H1 (cell line): Measurements from ENCODE around the gene GNL2. TPM values are rescaled to one million over a fixed set of nuclear protein-coding genes. Genes with fewer than 3 reads are reported as not detected.

Experiments
- CTCF ChIA-PET: fragments of 300-600 bp; sonication (Branson Sonifier 250); formaldehyde crosslinking; loops from one replicate; lab custom pipeline; 2021; ENCODE audit not compliant: partially characterized antibody; lab: Charles Lee
- POLR2A ChIA-PET: fragments of 300-600 bp; sonication (Branson Sonifier 250); formaldehyde crosslinking; loops from one replicate; lab custom pipeline; 2021; ENCODE audit warnings: inconsistent platforms; ENCODE audit not compliant: partially characterized antibody; lab: Charles Lee
- DNase-seq, 2 experiments: peaks; one replicate each; pipeline versions ENCODE4 v3.0.0 to v3.0.0-alpha.2; 2010 to 2022; ENCODE audit warnings: low spot score in 2 of 2, low read depth in 1 of 2, mixed read lengths in 1 of 2
- FAIRE-seq: peaks from 2 replicates; lab custom pipeline; 2011; peaks lifted over from hg19 to GRCh38; lab: Jason Lieb, UNC
- H2AFZ ChIP-seq: 2 replicates; pipeline ENCODE4 v1.8.1; 2012; ENCODE audit warnings: low read length, inconsistent platforms
- H2AK5ac ChIP-seq: 2 replicates; pipeline ENCODE4 v1.6.1; 2013; ENCODE audit warnings: low read depth, low read length
- H2BK120ac ChIP-seq: replicated peaks from 2 replicates; pipeline ENCODE3; 2013; ENCODE audit warnings: low read depth, low read length, inconsistent platforms
- H2BK12ac ChIP-seq: 2 replicates; pipeline ENCODE4 v1.6.1; 2013; ENCODE audit warnings: low read depth, low read length
- H2BK15ac ChIP-seq: 2 replicates; pipeline ENCODE4 v1.6.1; 2013; ENCODE audit warnings: low read length
- H2BK20ac ChIP-seq: 2 replicates; pipeline ENCODE4 v1.6.1; 2013; ENCODE audit warnings: low read length
- H2BK5ac ChIP-seq: 2 replicates; pipeline ENCODE4 v1.6.1; 2013; ENCODE audit warnings: low read depth, low read length
- H3K14ac ChIP-seq: 2 replicates; pipeline ENCODE4 v1.6.1; 2013; ENCODE audit warnings: inconsistent platforms; ENCODE audit not compliant: insufficient read length
- H3K18ac ChIP-seq: 2 replicates; pipeline ENCODE4 v1.6.1; 2013; ENCODE audit warnings: low read length; ENCODE audit errors: extremely low read depth
- H3K23ac ChIP-seq: 2 replicates; pipeline ENCODE4 v1.6.1; 2013; ENCODE audit warnings: inconsistent platforms; ENCODE audit not compliant: insufficient read length
- H3K23me2 ChIP-seq: 2 replicates; pipeline ENCODE4 v1.6.1; 2013; ENCODE audit warnings: low read depth, low read length
- H3K27ac ChIP-seq: 2 replicates; pipeline ENCODE4 v1.6.1; 2011; ENCODE audit warnings: low read depth, low read length, inconsistent platforms
- H3K27me3 ChIP-seq, 4 experiments: replicated peaks in 1 of 4; 1 replicate in 1 of 4; 2 replicates in 3 of 4; pipeline versions ENCODE4 v1.6.1 to v1.8.1; 2011 to 2013; ENCODE audit warnings: low read length in 3 of 4, mild to moderate bottlenecking in 3 of 4, inconsistent platforms in 2 of 4, mixed read lengths in 2 of 4, moderate library complexity in 1 of 4; ENCODE audit not compliant: control insufficient read depth in 3 of 4, insufficient read depth in 3 of 4; ENCODE audit errors: extremely low read depth in 1 of 4
- H3K36me3 ChIP-seq, 4 experiments: 2 replicates each; pipeline versions ENCODE4 v1.6.1 to v1.8.1; 2011 to 2013; ENCODE audit warnings: mild to moderate bottlenecking in 4 of 4, low read length in 3 of 4, moderate library complexity in 2 of 4, control low read depth in 1 of 4, inconsistent platforms in 1 of 4; ENCODE audit not compliant: insufficient read depth in 4 of 4, control insufficient read depth in 2 of 4
- H3K4ac ChIP-seq: replicated peaks from 2 replicates; pipeline ENCODE3; 2013; ENCODE audit warnings: low read length, low read depth, mixed read lengths, inconsistent platforms; ENCODE audit not compliant: insufficient read length
- H3K4me1 ChIP-seq, 4 experiments: replicated peaks in 1 of 4; 1 replicate in 1 of 4; 2 replicates in 3 of 4; pipeline versions ENCODE4 v1.6.1 to v1.8.1; 2011 to 2013; ENCODE audit warnings: low read length in 3 of 4, inconsistent platforms in 2 of 4, mixed read lengths in 1 of 4; ENCODE audit not compliant: insufficient read depth in 4 of 4, control insufficient read depth in 3 of 4
- H3K4me2 ChIP-seq, 2 experiments: 2 replicates each; pipeline versions ENCODE4 v1.6.1 to v1.8.1; 2011 to 2013; ENCODE audit warnings: low read depth in 2 of 2, low read length in 2 of 2, control low read depth in 1 of 2, inconsistent platforms in 1 of 2, mild to moderate bottlenecking in 1 of 2; ENCODE audit not compliant: insufficient read depth in 1 of 2
- H3K4me3 ChIP-seq, 4 experiments: fragments of 200-600, 300-600 bp in 1 of 4; sonication (generic), shearing (Covaris generic), sonication (Bioruptor Twin) in 1 of 4; 2 replicates each; pipeline versions ENCODE4 v1.5.1 to v1.8.1; 2011 to 2016; ENCODE audit warnings: low read length in 4 of 4, low read depth in 3 of 4, control low read depth in 2 of 4, inconsistent platforms in 2 of 4, mild to moderate bottlenecking in 2 of 4, mixed read lengths in 1 of 4, moderate library complexity in 1 of 4; ENCODE audit not compliant: insufficient read depth in 2 of 4; ENCODE audit errors: extremely low read depth in 1 of 4
- H3K56ac ChIP-seq: replicated peaks from 2 replicates; pipeline ENCODE3; 2013; ENCODE audit warnings: low read depth, mild to moderate bottlenecking, mixed read lengths, low read length, inconsistent platforms; ENCODE audit not compliant: insufficient read length
- H3K79me1 ChIP-seq: 2 replicates; pipeline ENCODE4 v1.6.1; 2013; ENCODE audit warnings: low read depth, low read length, control low read depth
- H3K79me2 ChIP-seq, 2 experiments: 2 replicates each; pipeline versions ENCODE4 v1.6.1 to v1.8.1; 2012 to 2013; ENCODE audit warnings: low read length in 2 of 2, mild to moderate bottlenecking in 2 of 2, inconsistent platforms in 1 of 2; ENCODE audit not compliant: insufficient read depth in 2 of 2, control insufficient read depth in 1 of 2
- H3K9ac ChIP-seq, 4 experiments: replicated peaks in 1 of 4; 1 replicate in 1 of 4; 2 replicates in 3 of 4; pipeline versions ENCODE4 v1.6.1 to v1.8.1; 2011 to 2013; ENCODE audit warnings: low read depth in 3 of 4, low read length in 3 of 4, control low read depth in 2 of 4, mild to moderate bottlenecking in 2 of 4, moderate library complexity in 2 of 4, inconsistent platforms in 1 of 4; ENCODE audit errors: extremely low read depth in 1 of 4
- H3K9me3 ChIP-seq, 2 experiments: 2 replicates each; pipeline versions ENCODE4 v1.6.1 to v1.8.1; 2012 to 2013; ENCODE audit warnings: mild to moderate bottlenecking in 2 of 2, moderate library complexity in 2 of 2, control low read depth in 1 of 2, inconsistent platforms in 1 of 2, low read depth in 1 of 2, low read length in 1 of 2, mixed read lengths in 1 of 2; ENCODE audit not compliant: insufficient read depth in 2 of 2
- H4K20me1 ChIP-seq, 2 experiments: replicated peaks in 1 of 2; 2 replicates each; pipeline versions ENCODE3 to v1.8.1; 2011 to 2013; ENCODE audit warnings: inconsistent platforms in 2 of 2, low read length in 2 of 2, mild to moderate bottlenecking in 1 of 2; ENCODE audit not compliant: insufficient read depth in 2 of 2, control insufficient read depth in 1 of 2
- H4K5ac ChIP-seq: 2 replicates; pipeline ENCODE4 v1.6.1; 2013; ENCODE audit warnings: low read length, low read depth, mixed read lengths, inconsistent platforms; ENCODE audit not compliant: insufficient read length
- H4K8ac ChIP-seq: 2 replicates; pipeline ENCODE4 v1.8.0; 2013; ENCODE audit warnings: mild to moderate bottlenecking, moderate library complexity, low read length, inconsistent platforms; ENCODE audit not compliant: insufficient read depth; ENCODE audit errors: extremely low read depth
- H4K91ac ChIP-seq: replicated peaks from 2 replicates; pipeline ENCODE3; 2013; ENCODE audit warnings: low read length, mixed read lengths, inconsistent platforms; ENCODE audit not compliant: insufficient read length
- CHD1 ChIP-seq: IDR thresholded peaks from 2 replicates; pipeline ENCODE4 v1.6.1; 2012; ENCODE audit warnings: low read depth, low read length, improper control_type of control experiment
- GTF2F1 ChIP-seq: IDR thresholded peaks from 2 replicates; pipeline ENCODE4 v1.6.1; 2012; ENCODE audit warnings: low read depth, low read length, improper control_type of control experiment, borderline replicate concordance
- JUND ChIP-seq: IDR thresholded peaks from 2 replicates; pipeline ENCODE4 v1.6.1; 2011; ENCODE audit warnings: mild to moderate bottlenecking, improper control_type of control experiment, low read length
- KDM1A ChIP-seq: fragments of 200-600, 300-600 bp; sonication (generic); IDR thresholded peaks from 2 replicates; pipeline ENCODE4 v1.7.1; 2016; ENCODE audit warnings: mild to moderate bottlenecking, low read length, borderline replicate concordance
- MAX ChIP-seq: IDR thresholded peaks from 2 replicates; pipeline ENCODE4 v1.6.1; 2012; ENCODE audit warnings: inconsistent platforms
- WGBS, 2 experiments: shearing (Covaris generic) in 1 of 2; methylation state at CpG; one replicate each; pipeline versions ENCODE4 v1.1.6 to v1.1.7; 2013 to 2015; ENCODE audit warnings: low lambda C conversion rate in 2 of 2, mixed read lengths in 2 of 2, inconsistent platforms in 1 of 2, low coverage in 1 of 2, missing lambda C conversion rate in 1 of 2; ENCODE audit not compliant: insufficient replicate concordance in 2 of 2, insufficient coverage in 1 of 2, insufficient read length in 1 of 2; ENCODE audit errors: extremely low coverage in 1 of 2, missing lambda C conversion rate in 1 of 2; 5-methylcytosine and 5-hydroxymethylcytosine counted together
- polyA plus RNA-seq, 7 experiments: library from polyadenylated mRNA; depleted of rRNA in 3 of 7; stranded (reverse) in 5 of 7; unstranded in 2 of 7; fragments of >200 nt in 5 of 7; fragments of 200-250 nt in 2 of 7; gene quantifications; 1 replicate in 5 of 7; 2 replicates in 1 of 7; 4 replicates in 1 of 7; pipeline versions ENCODE4 v1.2.1 to v1.2.3, GENCODE V29; 2011 to 2013; ENCODE audit warnings: missing spikeins in 2 of 7, mixed read lengths in 2 of 7
- total RNA-seq: library from RNA; stranded (reverse); fragmentation: NEBNext Ultra II Directional; extraction: Animal tissue kit (Norgen Biotek cat#: 25700); gene quantifications from 2 replicates; pipeline ENCODE4 v1.2.1, GENCODE V29; 2021

Gene GNL2
- total and polyA plus RNA-seq, 2 of the 8 experiments (the other 6 are each of a cell fraction or from before 2014, with no cell fraction given) = 22.2 to 88.3 TPM

GRCh38 chr1:37549341-37549740 is 46.4 kb downstream of the GNL2 start:
- H2BK20ac ChIP-seq = no peak overlapping the region
- WGBS, 2 experiments = 89% methylated on average over 6 of the region's 6 CpGs; no CpG with 5 or more reads in 1 of the 2 experiments
- H3K4me1 ChIP-seq = peaks cover 0 to 8% (median 3%) of the 10 kb centered on the region in 4 experiments; a peak in 4 of 7 replicates
- H2BK12ac ChIP-seq = no peak overlapping the region
- H3K79me2 ChIP-seq = peaks cover 8 to 16% of the 10 kb centered on the region in 2 experiments; a peak in 3 of 4 replicates
- H4K8ac ChIP-seq = no peak overlapping the region
- no peak overlapping the region for H3K9ac ChIP-seq
- H2BK120ac ChIP-seq = no peak overlapping the region
- H2BK5ac ChIP-seq = no peak overlapping the region
- peaks cover 0 to 7% of the 10 kb centered on the region in 2 experiments for H4K20me1 ChIP-seq
- FAIRE-seq (no peak), DNase-seq (no peak)
- no peak overlapping the region for H3K4ac ChIP-seq
- no peaks in the 10 kb centered on the region for H3K9me3 ChIP-seq
- no peak overlapping the region for H2AK5ac ChIP-seq
- no peak overlapping the region for H4K91ac ChIP-seq
- H3K27me3 ChIP-seq = no peaks in the 10 kb centered on the region
- H3K4me2 ChIP-seq = no peak overlapping the region
- no peak overlapping the region for H3K14ac ChIP-seq
- no peak overlapping the region for H3K23ac ChIP-seq
- peaks cover 2 to 31% (median 20%) of the 10 kb centered on the region in 4 experiments; a peak in 7 of 8 replicates for H3K36me3 ChIP-seq
- no peak overlapping the region for H3K56ac ChIP-seq
- peaks cover 4% of the 10 kb centered on the region; the same call in 1 of the 2 replicates for H3K79me1 ChIP-seq
- peaks cover 6% of the 10 kb centered on the region; the same call in 1 of the 2 replicates for H3K23me2 ChIP-seq
- no peak overlapping the region for H4K5ac ChIP-seq
- no peak overlapping the region for H3K27ac ChIP-seq
- ChIA-PET CTCF (interaction anchor here (1.2 kb wide), 1 partner anchor 136 kb away, joined by 3 read pairs; no protein-coding TSS in a partner anchor), POLR2A (no interaction called here)
- H3K18ac ChIP-seq = no peak overlapping the region
- H2BK15ac ChIP-seq = no peak overlapping the region
- no peak for TF ChIP-seq JUND
- no peak for TF ChIP-seq MAX
- TF ChIP-seq GTF2F1 = no peak
- TF ChIP-seq KDM1A = no peak
- no peak for TF ChIP-seq CHD1
- no peak overlapping the region for H3K4me3 ChIP-seq
- no peak overlapping the region for H2AFZ ChIP-seq
